IMR-90 (cell line): Measurements from ENCODE around the gene SAA4. TPM values are rescaled to one million over a fixed set of nuclear protein-coding genes. Genes with fewer than 3 reads are reported as not detected.

Source experiments
- ATAC-seq: fragments of 200-7000 bp; cut with Tn5 transposase; 2 replicates; pipeline ENCODE4 v1.9.1; 2020; ENCODE audit warnings: low read depth, mild to moderate bottlenecking, moderate library complexity
- BruUV-seq: library from RNA; stranded (reverse); fragments of 400-500 nt; replicated peaks from 2 replicates; lab custom pipeline; 2021; lab: Mats Ljungman, UMichigan
- CTCF ChIA-PET: fragments of 300-600 bp; formaldehyde crosslinking; extraction: SDS; loops from one replicate; lab custom pipeline; 2021; ENCODE audit warnings: antibody characterized with exemption; lab: Yijun Ruan, JAX
- POLR2A ChIA-PET: fragments of 300-600 bp; sonication (Branson Sonifier 250); formaldehyde crosslinking; loops from one replicate; lab custom pipeline; 2022; ENCODE audit warnings: antibody characterized with exemption; ENCODE audit not compliant: unreplicated experiment; lab: Charles Lee
- DNase-seq: peaks from one replicate; pipeline ENCODE4 v3.0.0; 2013
- H2AFZ ChIP-seq: replicated peaks from 2 replicates; pipeline ENCODE3; 2013; ENCODE audit warnings: low read length, mild to moderate bottlenecking; ENCODE audit not compliant: poor library complexity
- H2AK5ac ChIP-seq: 2 replicates; pipeline ENCODE4 v1.6.1; 2013; ENCODE audit warnings: low read depth, low read length, inconsistent platforms
- H2AK9ac ChIP-seq: replicated peaks from 2 replicates; pipeline ENCODE3; 2013; ENCODE audit warnings: mild to moderate bottlenecking, low read depth, low read length, moderate library complexity; ENCODE audit not compliant: poor library complexity
- H2BK120ac ChIP-seq: 2 replicates; pipeline ENCODE4 v1.6.1; 2013; ENCODE audit warnings: low read depth, low read length, inconsistent platforms
- H2BK15ac ChIP-seq: 3 replicates; pipeline ENCODE4 v1.6.1; 2013; ENCODE audit warnings: low read depth, low read length, inconsistent platforms
- H2BK20ac ChIP-seq: 2 replicates; pipeline ENCODE4 v1.6.1; 2013; ENCODE audit warnings: low read depth, mild to moderate bottlenecking, inconsistent platforms, low read length, moderate library complexity
- H2BK5ac ChIP-seq: 2 replicates; pipeline ENCODE4 v1.6.1; 2013; ENCODE audit warnings: mild to moderate bottlenecking, low read depth, low read length, inconsistent platforms; ENCODE audit not compliant: poor library complexity, severe bottlenecking
- H3K14ac ChIP-seq: replicated peaks from 2 replicates; pipeline ENCODE4 v1.6.1; 2013; ENCODE audit warnings: low read depth, low read length, inconsistent platforms
- H3K18ac ChIP-seq: 2 replicates; pipeline ENCODE4 v1.6.1; 2013; ENCODE audit warnings: low read depth, low read length, control low read depth
- H3K23ac ChIP-seq: 2 replicates; pipeline ENCODE4 v1.6.1; 2013; ENCODE audit warnings: low read depth, low read length, inconsistent platforms
- H3K27ac ChIP-seq: 2 replicates; pipeline ENCODE4 v1.5.1; 2013; ENCODE audit warnings: mild to moderate bottlenecking, control low read depth, low read length; ENCODE audit not compliant: insufficient read depth
- H3K27me3 ChIP-seq: 2 replicates; pipeline ENCODE4 v1.6.1; 2013; ENCODE audit warnings: low read length; ENCODE audit not compliant: control insufficient read depth, insufficient read depth
- H3K36me3 ChIP-seq: 2 replicates; pipeline ENCODE4 v1.6.1; 2013; ENCODE audit warnings: low read length, mixed read lengths; ENCODE audit not compliant: control insufficient read depth, insufficient read depth
- H3K4ac ChIP-seq: 2 replicates; pipeline ENCODE4 v1.6.1; 2013; ENCODE audit warnings: low read depth, low read length, inconsistent platforms
- H3K4me1 ChIP-seq: 2 replicates; pipeline ENCODE4 v1.6.1; 2013; ENCODE audit warnings: low read length, mixed read lengths; ENCODE audit not compliant: control insufficient read depth, insufficient read depth
- H3K4me2 ChIP-seq: 2 replicates; pipeline ENCODE4 v1.6.1; 2013; ENCODE audit warnings: low read depth, mild to moderate bottlenecking, control low read depth, low read length, moderate library complexity
- H3K4me3 ChIP-seq: 2 replicates; pipeline ENCODE4 v1.5.1; 2013; ENCODE audit warnings: low read depth, mild to moderate bottlenecking, control low read depth, low read length, moderate library complexity; ENCODE audit not compliant: insufficient read depth
- H3K56ac ChIP-seq: 2 replicates; pipeline ENCODE4 v1.6.1; 2013; ENCODE audit warnings: low read length, inconsistent platforms; ENCODE audit not compliant: insufficient read depth; ENCODE audit errors: extremely low read depth
- H3K79me1 ChIP-seq, 2 experiments: 2 replicates each; pipeline ENCODE4 v1.6.1; 2013; ENCODE audit warnings: low read length in 2 of 2, inconsistent platforms in 1 of 2, low read depth in 1 of 2
- H3K9ac ChIP-seq: 2 replicates; pipeline ENCODE4 v1.6.1; 2013; ENCODE audit warnings: low read depth, low read length, control low read depth
- H3K9me1 ChIP-seq: 2 replicates; pipeline ENCODE4 v1.6.1; 2013; ENCODE audit warnings: low read length, inconsistent platforms; ENCODE audit not compliant: insufficient read depth
- H3K9me3 ChIP-seq: 2 replicates; pipeline ENCODE4 v1.6.1; 2013; ENCODE audit warnings: low read length; ENCODE audit not compliant: control insufficient read depth, insufficient read depth
- H4K20me1 ChIP-seq: 2 replicates; pipeline ENCODE4 v1.6.1; 2013; ENCODE audit warnings: low read length, inconsistent platforms; ENCODE audit not compliant: insufficient read depth
- H4K5ac ChIP-seq: 2 replicates; pipeline ENCODE4 v1.6.1; 2013; ENCODE audit warnings: mild to moderate bottlenecking, low read depth, low read length, control low read depth
- H4K8ac ChIP-seq, 2 experiments: 2 replicates each; pipeline ENCODE4 v1.6.1; 2013; ENCODE audit warnings: low read depth in 2 of 2, low read length in 2 of 2, control low read depth in 1 of 2, inconsistent platforms in 1 of 2
- H4K91ac ChIP-seq: 2 replicates; pipeline ENCODE4 v1.6.1; 2013; ENCODE audit warnings: low read depth, low read length, inconsistent platforms; ENCODE audit not compliant: insufficient read depth
- BHLHE40 ChIP-seq: fragments of 150-350 bp; IDR thresholded peaks from 2 replicates; pipeline ENCODE4 v1.6.1; 2016; ENCODE audit warnings: mild to moderate bottlenecking, low read depth, low read length
- CHD1 ChIP-seq: IDR thresholded peaks from 2 replicates; pipeline ENCODE4 v1.6.1; 2012; ENCODE audit warnings: low read depth, low read length, improper control_type of control experiment
- CTCF ChIP-seq: conservative IDR thresholded peaks from 2 replicates; pipeline ENCODE4 v1.5.1; 2012; ENCODE audit warnings: mild to moderate bottlenecking, low read depth, low read length, improper control_type of control experiment
- FOS ChIP-seq: fragments of 150-350 bp; IDR thresholded peaks from 2 replicates; pipeline ENCODE4 v1.6.1; 2016; ENCODE audit warnings: low read depth, low read length
- MAFK ChIP-seq: IDR thresholded peaks from 2 replicates; pipeline ENCODE4 v1.6.1; 2012; ENCODE audit warnings: low read depth, low read length, improper control_type of control experiment
- MAZ ChIP-seq: IDR thresholded peaks from 2 replicates; pipeline ENCODE4 v1.6.1; 2012; ENCODE audit warnings: low read depth, mild to moderate bottlenecking, low read length, improper control_type of control experiment, moderate library complexity, borderline replicate concordance
- NFE2L2 ChIP-seq: fragments of 150-350 bp; IDR thresholded peaks from 2 replicates; pipeline ENCODE4 v1.6.1; 2016; ENCODE audit warnings: low read depth, mild to moderate bottlenecking, low read length
- POLR2A ChIP-seq: IDR thresholded peaks from 2 replicates; pipeline ENCODE4 v1.6.1; 2012; ENCODE audit warnings: mild to moderate bottlenecking, low read depth, low read length
- RAD21 ChIP-seq: IDR thresholded peaks from 2 replicates; pipeline ENCODE4 v1.6.1; 2012; ENCODE audit warnings: low read length, improper control_type of control experiment
- RCOR1 ChIP-seq: IDR thresholded peaks from 2 replicates; pipeline ENCODE4 v1.6.1; 2012; ENCODE audit warnings: mild to moderate bottlenecking, low read length, improper control_type of control experiment; ENCODE audit not compliant: insufficient replicate concordance
- RFX5 ChIP-seq: IDR thresholded peaks from 2 replicates; pipeline ENCODE4 v1.8.0; 2012; ENCODE audit warnings: low read depth, mild to moderate bottlenecking, low read length, moderate library complexity
- SMC3 ChIP-seq: fragments of 150-350 bp; IDR thresholded peaks from 2 replicates; pipeline ENCODE4 v1.6.1; 2016; ENCODE audit warnings: low read depth, mild to moderate bottlenecking, antibody characterized with exemption, low read length, moderate library complexity
- USF2 ChIP-seq: fragments of 150-350 bp; IDR thresholded peaks from 2 replicates; pipeline ENCODE4 v1.6.1; 2017; ENCODE audit warnings: mild to moderate bottlenecking, antibody characterized with exemption, low read length, low read depth
- WGBS, 2 experiments: methylation state at CpG; one replicate each; pipeline versions ENCODE4 v1.1.5 to v1.1.7; 2013; ENCODE audit warnings: missing lambda C conversion rate in 2 of 2; ENCODE audit not compliant: insufficient read length in 1 of 2; ENCODE audit errors: extremely low coverage in 2 of 2; 5-methylcytosine and 5-hydroxymethylcytosine counted together
- dilution Hi-C: fragments of 300-500 bp; cut with HindIII; formaldehyde crosslinking; loops from one replicate; pipeline ENCODE4 v1.14.3; 2018; ENCODE audit warnings: low sequenced_read_pairs; ENCODE audit not compliant: unreplicated experiment
- in situ Hi-C: fragments of 300-500 bp; cut with MboI; formaldehyde crosslinking; loops from 3 replicates; pipeline ENCODE4 v1.14.3; 2019; ENCODE audit warnings: low sequenced_read_pairs, inconsistent platforms, mixed read lengths
- intact Hi-C: fragments of 100-400 bp; cut with micrococcal nuclease; formaldehyde crosslinking; loops from 2 replicates; pipeline ENCODE4 v1.10.0; 2022
- polyA plus RNA-seq, 3 experiments: library from polyadenylated mRNA; depleted of rRNA; stranded (reverse); fragments of >200 nt; gene quantifications; 2 replicates each; pipeline ENCODE4 v1.2.3, GENCODE V29; 2012; ENCODE audit warnings: low replicate concordance in 1 of 3
- total RNA-seq: library from RNA; depleted of rRNA; stranded (reverse); fragments of >200 nt; gene quantifications from 2 replicates; pipeline ENCODE4 v1.2.3, GENCODE V29; 2012

SAA4 gene
- total and polyA plus RNA-seq, 2 of the 4 experiments (the other 2 are of a cell fraction) = not detected

- intact Hi-C loops = no loop called here
- no TSS peak for BruUV-seq
- no peak overlapping the region for H3K4me2 ChIP-seq
- H2BK15ac ChIP-seq = no peak overlapping the region
- H3K36me3 ChIP-seq = no peaks in the 10 kb centered on the region
- no peak overlapping the region for H3K9ac ChIP-seq
- no peak overlapping the region for H2BK120ac ChIP-seq
- no peak overlapping the region for H3K23ac ChIP-seq
- H2AFZ ChIP-seq = no peak overlapping the region
- no CpG with 5 or more reads among the region's 14 CpGs for WGBS, 2 experiments
- no peaks in the 10 kb centered on the region for H3K4me1 ChIP-seq
- H2BK5ac ChIP-seq = no peak overlapping the region
- H2BK20ac ChIP-seq = no peak overlapping the region
- H4K91ac ChIP-seq = no peak overlapping the region
- DNase-seq (no peak), ATAC-seq (no peak)
- no peak overlapping the region for H2AK9ac ChIP-seq
- no peak overlapping the region for H3K4me3 ChIP-seq
- no peak overlapping the region for H3K27ac ChIP-seq
- POLR2A ChIA-PET = no interaction called here
- H2AK5ac ChIP-seq = no peak overlapping the region
- no peak overlapping the region for H3K4ac ChIP-seq
- no peaks in the 10 kb centered on the region for H3K9me3 ChIP-seq
- no peak overlapping the region for H4K5ac ChIP-seq
- H4K20me1 ChIP-seq = no peaks in the 10 kb centered on the region
- in situ Hi-C loops = no loop called here
- no peaks in the 10 kb centered on the region for H3K79me1 ChIP-seq
- no peak overlapping the region for H3K18ac ChIP-seq
- H3K14ac ChIP-seq = no peak overlapping the region
- no peak for TF ChIP-seq POLR2A
- no peak for TF ChIP-seq MAFK
- TF ChIP-seq RFX5 = no peak
- TF ChIP-seq CTCF = no peak
- TF ChIP-seq SMC3 = no peak
- no peak for TF ChIP-seq RCOR1
- no peak for TF ChIP-seq FOS
- TF ChIP-seq NFE2L2 = no peak
- no peak for TF ChIP-seq MAZ
- no peak for TF ChIP-seq USF2
- TF ChIP-seq CHD1 = no peak
- TF ChIP-seq BHLHE40 = no peak
- no peak for TF ChIP-seq RAD21
- dilution Hi-C loops = no loop called here
- H3K56ac ChIP-seq = no peak overlapping the region
- no peaks in the 10 kb centered on the region for H3K9me1 ChIP-seq
- CTCF ChIA-PET = no interaction called here
- H3K27me3 ChIP-seq = peaks cover 14% of the 10 kb centered on the region
- no peak overlapping the region for H4K8ac ChIP-seq
Observed at GRCh38 chr11:18261721-18262120, 25.1 kb upstream of the SAA4 start.
